ENCODE results near the gene ATP11A.
"Not testable (repeated sequence)": the region's sequence is repeated elsewhere in the genome, so short reads cannot be mapped to it uniquely, and the experiment has no call there.

ATP11A gene

DNA sequence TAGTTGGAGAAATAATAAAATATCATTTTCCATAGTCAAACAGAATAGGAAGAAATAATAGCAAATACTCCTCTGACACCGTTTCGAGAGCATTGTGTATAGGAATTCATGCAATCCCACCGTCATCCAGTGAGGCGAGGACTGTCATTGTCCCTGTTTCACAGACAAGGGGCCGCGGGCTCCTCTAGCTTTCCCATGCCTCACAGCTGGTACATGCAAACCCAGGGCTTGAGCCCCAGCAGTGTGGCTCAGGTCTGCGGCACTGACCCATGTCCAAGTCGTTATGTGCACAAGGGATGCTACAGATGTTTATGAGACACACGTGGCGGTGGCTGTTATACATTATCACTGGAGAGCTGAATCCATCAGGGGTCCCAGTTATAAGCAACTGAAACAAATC lies 18.5 kb upstream of the ATP11A start:
- DNase-seq: no peak

DNA sequence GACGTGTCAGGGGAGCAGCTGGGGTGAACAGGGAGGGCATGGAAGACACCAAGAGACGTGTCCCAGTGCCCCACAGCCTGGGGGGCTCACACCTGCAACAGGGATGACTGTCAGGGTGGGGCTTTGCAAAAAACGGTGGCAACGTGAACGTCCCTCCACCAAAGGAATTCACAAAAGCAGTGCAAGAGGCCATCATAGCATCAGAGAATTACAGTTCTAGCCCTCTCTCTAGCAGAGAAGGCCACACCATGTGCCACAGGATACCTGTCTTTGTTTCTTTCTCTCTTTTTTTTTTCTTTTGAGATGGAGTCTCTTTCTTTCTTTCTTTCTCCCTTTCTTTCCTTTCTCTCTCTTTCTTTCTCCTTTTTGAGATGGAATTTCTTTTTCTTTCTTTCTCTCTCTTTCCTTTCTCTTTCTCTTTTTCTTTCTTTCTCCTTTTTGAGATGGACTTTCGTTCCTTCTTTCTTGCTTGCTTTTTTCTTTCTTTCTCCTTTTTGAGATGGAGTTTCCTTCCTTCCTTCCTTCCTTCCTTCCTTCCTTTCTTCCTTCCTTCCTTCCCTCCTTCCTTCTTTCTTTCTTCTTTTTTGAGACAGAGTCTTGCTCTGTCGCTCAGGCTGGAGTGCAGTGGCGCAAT lies 17.1 kb upstream of the ATP11A start:
- DNase-seq: no peak

DNA sequence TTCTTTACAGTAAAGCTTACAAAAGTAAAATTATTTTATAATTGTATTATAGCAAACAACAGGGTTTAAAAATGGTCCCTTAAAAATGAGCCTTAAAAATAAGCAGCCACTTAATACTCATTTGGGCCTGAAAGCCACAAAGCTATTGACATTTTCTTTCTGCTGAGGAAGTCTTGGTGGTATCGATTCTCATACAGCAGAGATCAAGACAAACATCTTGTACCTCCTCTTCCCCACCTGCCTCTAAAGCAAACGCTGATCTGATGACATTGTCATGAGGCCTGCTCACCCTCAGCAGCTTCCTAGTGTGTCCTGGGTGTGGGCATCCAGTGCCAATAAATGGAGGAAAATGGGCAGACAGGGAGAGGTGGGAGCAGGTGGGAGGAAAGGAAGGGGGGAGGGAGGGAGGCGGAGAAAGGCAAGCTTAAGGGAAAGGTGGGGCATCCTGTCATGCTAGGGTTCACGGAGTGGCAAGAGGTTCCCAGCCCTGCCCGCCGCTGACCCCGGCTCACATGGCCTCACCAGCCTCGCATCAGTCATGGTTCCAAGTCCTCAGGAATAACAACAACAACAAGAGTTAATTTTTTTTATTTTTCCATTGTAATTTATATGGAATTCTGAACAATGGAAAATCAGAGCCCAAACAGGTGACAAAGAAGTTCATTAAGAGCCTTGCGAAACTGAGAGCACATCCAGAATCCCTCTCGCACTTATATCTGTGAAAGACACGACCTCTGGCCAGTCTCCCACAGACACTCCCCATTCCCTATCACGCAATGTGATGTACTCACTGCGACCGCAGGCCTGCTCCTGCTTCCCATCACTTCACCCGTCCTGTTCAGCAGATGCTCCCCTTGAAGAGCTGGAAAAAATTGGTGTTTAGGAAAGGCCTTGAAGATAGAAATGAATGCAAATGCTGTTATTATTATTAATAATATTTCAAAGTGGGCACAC lies 15.1 kb upstream of the ATP11A start:
- DNase-seq: no peak

DNA sequence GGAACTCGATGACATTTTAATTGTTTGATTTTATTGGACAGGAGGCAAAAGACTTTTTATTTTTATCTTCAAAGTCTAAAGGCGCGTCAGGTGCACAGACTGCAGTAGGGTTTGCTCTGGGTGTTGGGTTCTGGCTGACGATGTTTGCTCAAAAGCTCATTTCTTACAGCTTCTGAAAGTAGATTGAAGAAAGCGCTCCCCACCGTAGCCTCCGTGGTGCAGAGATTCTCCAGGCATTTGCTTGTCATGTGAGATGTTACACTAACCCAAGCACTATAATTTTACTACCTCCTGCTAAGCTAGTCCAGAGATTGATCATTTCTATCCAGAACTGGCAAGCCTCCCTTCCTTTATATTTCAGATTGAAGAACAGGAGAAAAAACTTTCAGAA lies 14.5 kb upstream of the ATP11A start:
- no peak for DNase-seq

DNA sequence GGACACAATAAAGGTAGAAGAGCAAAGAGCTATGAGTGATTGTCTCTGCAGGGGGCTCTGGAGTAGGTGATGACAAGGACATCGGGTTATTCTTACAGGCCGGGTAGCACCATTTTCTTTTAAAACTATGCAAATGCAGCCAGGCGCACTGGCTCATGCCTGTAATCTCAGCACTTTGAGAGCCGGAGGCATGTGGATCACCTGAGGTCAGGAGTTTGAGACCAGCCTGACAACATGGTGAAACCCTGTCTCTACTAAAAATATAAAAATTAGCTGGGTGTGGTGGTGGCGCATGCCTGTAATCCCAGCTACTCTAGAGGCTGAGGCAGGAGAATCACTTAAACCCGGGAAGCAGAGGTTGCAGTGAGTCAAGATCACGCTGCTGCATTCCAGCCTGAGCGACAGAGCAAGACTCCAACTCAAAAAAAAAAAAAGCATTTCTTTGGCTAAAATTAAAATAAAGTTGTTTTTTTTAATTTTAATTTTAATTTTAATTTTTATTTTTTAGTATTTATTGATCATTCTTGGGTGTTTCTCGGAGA lies 12.3 kb upstream of the ATP11A start:
- DNase-seq: not testable (repeated sequence)

DNA sequence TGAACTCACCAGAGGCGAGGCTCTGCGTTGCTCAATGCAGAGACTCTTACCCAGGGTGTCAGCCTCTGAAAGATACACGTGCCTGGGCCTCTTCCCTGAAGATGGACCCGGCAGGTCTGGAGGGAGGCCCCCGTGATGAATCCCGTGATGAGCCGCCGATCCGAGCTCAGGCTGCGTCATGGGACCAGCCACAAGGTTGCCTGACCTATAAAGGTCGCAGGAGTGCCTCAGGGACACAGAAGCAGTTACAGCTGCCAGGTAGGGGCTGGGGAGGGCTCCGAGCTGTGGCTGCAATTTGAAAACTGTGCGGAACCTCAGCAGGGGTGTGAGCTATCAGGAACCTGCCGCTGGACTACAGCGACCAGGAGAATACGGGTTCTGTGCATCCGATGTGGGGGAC lies 10.5 kb upstream of the ATP11A start:
- DNase-seq: no peak

DNA sequence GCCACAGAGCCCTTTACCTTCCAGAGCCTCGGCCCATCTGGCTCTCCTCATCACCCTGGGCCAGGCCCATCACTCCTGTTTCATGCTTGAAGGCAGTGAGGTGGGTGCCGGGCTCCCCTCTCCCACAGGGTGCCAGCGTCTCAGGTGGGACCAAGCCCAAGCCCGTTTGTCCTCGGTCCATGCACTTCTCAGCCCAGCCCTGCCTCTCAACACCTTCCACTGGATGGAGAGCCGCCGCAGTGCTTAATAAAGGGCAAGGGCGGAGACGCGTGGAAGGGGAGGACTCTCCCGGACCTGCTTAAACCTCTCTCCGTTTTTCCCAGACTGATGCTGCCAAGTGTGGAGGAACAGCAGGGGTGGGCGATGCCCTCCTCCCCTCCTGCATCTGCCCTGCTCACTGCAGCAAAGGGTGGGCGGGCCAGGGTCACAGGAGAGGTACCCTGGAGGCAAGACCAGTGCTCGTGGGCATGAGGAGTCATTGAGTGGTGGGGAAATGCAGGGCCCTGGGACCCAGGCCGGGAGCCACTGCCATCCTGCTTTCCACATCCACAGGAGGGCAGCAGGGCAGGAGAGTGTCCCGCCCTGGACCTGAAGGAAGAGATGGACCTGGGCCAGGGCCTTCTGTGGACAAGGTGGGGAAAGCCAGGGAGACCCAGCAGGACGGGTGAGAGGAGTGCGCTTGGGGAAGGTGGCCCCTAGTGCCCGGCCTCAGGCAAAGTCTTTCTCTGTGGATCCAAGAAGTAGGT lies 9.7 kb upstream of the ATP11A start:
- no peak for DNase-seq

DNA sequence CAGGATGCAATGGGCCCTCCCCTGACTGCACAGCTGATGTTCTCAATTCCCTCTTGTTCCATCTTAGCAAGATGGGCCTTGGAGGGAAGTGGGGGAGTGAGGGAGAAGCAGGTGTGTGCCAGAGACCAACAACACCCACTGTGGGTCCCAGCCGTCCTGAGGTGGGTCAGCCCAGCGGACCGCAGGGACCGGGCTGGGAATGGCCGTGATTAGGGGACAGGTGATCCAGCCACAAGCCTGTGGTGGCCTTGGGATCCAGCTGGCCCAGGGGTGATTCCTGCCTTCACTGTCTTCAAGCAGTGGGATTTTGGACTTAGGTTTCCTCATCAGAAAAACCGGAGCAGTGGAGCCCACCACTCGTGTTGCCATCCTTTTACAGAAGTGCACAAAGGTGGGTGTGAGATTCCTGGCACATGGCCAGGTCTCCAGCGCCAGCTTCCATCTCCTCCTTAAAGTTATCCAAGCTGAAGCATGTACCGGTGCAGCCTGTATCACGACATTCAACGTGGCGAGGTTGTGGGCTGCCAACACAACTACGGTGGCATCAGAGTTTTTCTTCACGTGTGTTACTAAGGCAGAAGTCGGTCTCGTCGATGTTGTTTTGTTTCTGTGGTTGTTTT lies 9.0 kb upstream of the ATP11A start:
- no peak for DNase-seq

DNA sequence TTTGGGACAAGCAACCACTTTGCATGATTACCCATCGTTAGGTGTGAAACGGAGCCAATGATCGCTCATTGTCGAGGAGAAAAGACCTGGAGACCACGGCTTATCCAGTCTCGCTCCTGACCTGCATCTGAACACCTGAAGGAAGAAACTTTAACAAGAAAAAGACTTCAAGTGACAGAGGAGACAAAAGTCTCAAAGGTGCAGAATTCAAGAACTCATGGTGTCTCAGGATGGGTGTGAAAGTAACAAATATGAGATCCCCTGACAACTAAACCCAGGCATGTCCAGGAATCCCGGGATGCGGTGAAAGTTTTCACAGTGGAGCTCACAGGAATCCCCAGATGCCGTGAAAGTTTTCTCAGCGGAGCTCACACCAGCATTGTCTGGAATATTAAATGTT lies 6.3 kb upstream of the ATP11A start:
- DNase-seq: no peak

DNA sequence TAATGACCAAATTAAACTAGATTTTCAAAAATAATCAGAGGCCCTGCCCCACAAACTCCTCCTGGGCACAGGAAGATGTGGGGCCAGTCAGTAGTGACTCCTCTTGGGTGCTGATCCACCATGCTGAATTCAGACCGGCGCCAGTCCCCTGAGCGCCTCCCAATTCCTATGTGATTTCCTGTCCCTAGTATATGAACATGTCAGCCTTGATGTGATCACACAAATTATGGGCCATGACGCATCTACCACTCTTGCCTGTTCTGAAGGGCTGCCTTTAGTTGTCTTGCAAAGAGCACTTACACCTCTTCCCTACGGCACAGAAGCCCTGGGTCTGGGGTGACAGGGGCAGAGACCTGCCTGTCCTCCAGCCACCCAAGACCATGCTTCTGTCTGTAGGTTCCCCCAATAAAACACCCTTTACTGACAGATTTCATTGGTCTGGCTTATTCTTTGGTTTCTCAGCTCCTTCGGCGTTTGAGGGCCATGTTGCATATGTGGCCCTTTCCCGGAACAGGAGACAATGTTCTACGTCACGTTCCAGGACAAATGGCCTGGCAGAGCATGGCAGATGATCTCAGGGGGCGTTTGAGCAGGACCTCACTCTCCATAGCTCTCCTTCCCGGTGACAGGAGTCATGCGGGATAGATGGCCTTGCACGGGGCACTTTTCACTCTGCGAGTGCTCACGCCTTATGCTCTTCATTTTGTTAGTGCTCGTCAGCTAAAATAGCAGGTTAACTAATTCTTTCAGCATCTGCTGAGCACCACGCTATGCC lies 5.6 kb upstream of the ATP11A start:
- no peak for DNase-seq

DNA sequence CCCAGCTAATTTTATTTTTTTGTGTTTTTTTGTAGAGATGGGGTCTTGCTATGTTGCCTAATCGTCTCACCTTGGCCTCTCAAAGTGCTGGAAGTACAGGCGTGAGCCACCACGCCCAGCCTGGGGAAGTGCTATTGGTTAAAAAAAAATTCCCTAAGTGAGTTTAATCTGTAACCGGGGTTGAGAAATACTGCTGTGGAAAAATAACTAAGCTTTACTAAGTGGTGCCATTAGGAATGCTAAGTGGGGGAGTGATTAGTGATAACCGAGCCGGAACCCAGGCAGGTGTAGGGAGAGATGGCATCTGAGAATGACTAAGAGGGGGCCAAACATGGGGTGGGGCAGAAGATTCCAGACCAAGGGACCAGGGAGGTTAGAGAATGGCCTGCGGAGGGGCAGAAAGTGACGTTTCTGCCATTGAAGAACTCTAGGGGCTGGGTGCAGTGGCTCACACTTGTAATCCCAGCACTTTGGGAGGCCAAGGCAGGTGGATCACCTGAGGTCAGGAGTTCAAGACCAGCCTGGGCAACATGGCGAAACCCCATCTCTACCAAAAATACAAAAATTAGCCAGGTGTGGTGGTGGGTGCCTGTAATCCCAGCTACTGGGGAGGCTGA lies 4.5 kb upstream of the ATP11A start:
- not testable (repeated sequence) for DNase-seq

DNA sequence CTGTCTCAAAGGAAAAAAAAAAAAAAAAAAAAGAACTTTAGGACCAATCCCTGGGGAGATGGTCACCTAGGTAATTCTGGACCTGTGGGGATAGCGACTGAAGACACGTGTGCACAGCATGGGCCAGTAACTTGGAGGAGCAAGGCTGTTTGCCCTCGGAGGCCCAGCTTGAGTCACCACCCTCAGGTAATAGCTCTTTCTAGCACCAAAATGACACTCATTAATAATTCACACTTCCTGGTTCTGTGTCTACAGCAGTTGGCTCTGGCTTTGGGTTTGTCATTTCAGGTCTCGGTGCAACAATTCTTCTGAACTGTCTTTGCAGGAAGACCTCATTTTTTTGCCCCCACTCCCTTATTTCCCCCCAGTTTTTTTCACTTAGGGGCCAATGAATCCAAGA lies 3.9 kb upstream of the ATP11A start:
- DNase-seq: no peak

DNA sequence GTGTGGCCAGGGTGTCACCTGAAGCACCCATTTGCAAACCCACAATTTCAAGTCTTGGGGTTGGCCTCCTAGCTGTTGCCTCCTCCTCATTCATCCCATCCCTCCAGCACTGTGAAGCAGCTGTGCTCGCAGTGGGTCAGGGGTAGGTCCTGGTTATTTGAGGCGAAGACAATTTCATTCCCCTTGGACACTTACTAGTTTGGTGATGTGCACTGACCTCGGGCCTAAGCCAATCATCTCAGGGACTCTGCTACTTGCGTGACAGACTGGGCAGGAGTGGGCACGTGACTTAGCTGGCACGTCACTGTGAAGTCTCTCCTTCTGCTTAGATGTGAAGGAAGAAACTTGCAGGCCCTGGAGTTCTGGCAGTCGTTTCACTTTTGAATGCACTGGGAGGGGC lies 3.5 kb upstream of the ATP11A start:
- no peak for DNase-seq

DNA sequence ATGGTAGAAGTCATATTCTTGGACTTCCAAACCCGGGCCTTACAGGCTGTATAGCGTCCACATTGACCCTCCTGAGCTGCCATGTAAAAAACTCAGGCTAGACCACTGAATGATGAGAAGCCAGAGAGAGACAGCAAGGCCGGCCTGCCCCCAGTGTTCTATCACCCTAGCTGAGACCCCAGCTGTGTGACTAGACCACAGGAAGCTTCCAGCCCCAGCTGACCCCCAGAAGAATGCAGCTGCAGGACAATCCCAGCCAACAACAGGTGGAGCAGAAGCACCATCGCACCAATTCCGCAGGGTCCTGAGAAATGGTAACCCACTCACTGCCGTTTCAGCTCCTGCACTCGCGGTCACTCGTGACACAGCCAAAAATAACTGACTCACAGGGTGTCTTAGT lies 2.9 kb upstream of the ATP11A start:
- no peak for DNase-seq

DNA sequence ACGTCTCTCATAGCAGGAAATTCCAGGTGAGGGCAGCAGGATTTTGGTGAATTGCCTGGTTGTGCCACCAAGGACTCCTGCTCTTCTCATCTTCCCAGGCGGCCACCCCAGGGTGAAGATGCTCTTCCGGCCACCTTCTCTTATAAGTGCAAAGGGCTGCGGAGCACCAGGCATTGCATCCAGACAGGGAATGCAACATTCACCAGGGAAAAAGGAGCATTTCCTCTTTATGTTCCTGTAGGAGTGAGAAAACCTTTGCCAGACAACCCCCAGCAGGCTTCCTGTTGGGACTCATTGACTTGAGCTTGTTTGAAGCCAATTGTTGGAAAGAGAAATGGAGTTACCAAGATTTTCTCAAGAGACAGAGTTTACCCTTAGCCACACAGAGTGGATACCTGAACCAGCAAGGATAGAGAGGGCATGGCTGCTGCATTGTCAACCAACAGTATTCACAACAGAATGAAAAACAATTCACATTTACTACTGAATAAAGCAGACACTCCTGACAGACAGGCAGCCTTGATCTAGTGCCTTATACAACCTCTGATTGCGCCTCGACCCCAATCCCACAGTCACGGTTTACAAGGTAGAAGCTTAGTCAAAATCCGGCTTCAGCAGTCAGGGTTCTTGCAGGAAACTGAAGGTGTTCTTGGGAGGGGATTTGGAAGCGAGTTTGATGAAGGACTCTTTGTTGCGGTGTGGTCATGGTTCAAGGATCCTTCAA lies 1.8 kb upstream of the ATP11A start:
- no peak for DNase-seq

DNA sequence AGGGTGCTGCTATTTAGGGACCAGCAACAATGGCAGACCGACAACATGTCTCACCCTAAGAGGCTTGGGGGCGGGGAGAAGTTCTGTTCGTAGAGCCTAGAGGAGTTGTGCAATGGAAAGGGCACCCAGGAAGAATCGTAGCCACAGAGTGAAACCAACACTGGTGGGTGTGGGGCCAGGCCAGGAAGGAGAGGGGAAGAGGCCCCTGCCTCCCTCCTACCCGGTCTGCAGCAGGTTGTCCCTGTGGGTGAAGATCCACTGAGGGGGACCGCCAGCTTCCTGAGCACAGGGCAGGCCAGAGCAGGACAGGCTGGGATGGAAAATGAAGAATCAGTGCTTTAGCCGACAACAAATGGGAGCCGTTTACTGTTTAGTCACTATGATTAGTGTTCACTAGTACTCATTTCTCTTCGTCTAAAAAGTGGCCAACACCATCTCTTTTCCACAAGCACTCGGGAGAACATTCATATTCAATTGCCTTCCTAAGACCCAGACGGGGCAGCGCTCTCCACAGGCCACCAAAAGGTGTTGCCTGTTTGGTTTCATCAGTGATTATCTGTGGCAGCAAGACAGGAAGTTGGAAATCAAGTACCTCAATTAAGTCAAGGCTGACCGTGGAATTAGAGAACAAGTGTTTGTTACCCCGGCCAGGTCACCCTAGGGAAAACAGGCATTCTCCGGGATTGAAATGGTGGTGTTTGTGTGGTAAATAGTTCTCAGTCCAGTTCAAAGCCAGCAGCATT lies 1.1 kb upstream of the ATP11A start:
- DNase-seq: no peak

DNA sequence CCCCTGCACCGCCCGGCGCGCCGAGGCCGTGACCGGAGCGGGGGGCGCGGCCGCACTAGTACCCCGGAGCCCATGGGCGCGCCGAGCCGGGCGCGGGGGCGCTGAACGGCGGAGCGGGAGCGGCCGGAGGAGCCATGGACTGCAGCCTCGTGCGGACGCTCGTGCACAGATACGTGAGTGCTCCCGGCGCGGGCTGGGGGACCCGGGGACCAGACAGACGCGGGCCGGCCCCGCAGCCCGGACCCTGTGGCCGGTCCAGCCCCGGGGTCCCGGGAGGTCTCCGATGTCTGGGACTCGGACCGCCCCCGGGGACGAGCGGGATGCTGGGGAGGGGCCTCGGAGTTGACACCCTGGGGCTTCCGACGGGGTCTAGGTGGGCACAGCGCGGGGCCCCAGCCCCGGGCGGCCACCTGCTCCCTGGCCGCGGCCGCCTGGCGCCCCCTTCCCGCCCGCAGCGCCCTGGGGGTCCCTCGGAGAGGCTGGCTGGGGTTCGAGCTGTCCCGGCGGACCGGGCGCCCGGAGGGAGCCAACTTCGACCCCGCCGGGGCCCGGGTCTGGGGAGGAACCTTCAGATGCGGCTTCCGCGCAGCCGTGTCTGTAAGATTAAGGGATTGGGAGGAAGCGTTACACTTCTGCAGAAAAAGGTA lies 568 bp downstream of the ATP11A start:
- DNase-seq: no peak

DNA sequence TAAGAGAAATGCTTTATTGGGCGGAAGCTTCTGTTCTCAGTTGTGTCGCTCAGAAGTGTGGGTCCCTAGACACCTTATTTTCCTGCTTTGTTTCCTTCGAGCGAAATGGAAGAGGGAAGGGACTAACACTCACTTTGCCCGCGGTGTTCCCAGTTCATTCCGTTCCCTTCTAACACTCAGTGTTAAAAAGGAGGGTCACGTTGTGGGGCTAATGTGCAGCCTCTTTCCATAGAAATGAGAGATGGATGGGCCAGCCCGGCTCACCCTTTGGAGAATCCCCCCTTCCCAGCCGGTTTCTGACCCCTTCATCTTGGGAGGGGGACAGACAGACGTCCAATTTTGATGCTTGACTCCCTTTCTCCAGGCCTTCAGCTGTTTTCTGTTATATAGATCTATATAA lies 2.3 kb downstream of the ATP11A start:
- no peak for DNase-seq

DNA sequence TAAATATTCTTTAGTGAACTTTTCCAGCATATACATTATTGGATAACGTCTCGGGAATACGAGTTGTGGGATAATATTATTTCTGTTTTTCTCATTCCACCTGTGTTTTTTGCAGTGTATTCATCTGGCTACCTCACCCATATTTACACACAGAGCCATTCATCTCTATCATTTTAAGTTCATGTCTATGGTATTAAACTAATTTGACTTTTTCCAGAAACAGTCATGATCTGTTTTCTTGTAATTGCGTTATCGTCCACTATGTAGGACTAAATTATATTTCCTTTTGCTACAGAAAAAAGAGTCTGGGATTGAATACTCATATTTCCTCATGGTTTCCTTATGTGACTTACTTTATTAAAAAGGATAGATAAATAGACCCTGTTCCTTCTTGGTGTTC lies 2.7 kb downstream of the ATP11A start:
- no peak for DNase-seq

Measured in midbrain (tissue), 1 donor.